ENCODE results near the gene LAMTOR5. TPM values are rescaled to one million over a fixed set of nuclear protein-coding genes. Genes with fewer than 3 reads are reported as not detected.
"Not testable (repeated sequence)": the region's sequence is repeated elsewhere in the genome, so short reads cannot be mapped to it uniquely, and the experiment has no call there.

The LAMTOR5 gene
- total RNA-seq, 1 donor from 2014 or later, result 261 TPM

- DNase-seq (ENCODE audit: missing footprints); ATAC-seq; intact Hi-C loops (cut with DNase I): not testable (repeated sequence)
Observed at GRCh38 chr1:110396259-110396958, 11.1 kb downstream of the LAMTOR5 start.

GRCh38 chr1:110394493-110394820, 13.0 kb downstream of the LAMTOR5 start:
- intact Hi-C loops (cut with DNase I), result no loop called here
- no peak for ATAC-seq
- no peak for DNase-seq (ENCODE audit: missing footprints)

GRCh38 chr1:110393691-110394492, 13.6 kb downstream of the LAMTOR5 start:
- intact Hi-C loops (cut with DNase I), result no loop called here
- no peak for ATAC-seq
- DNase-seq (ENCODE audit: missing footprints), result no peak

- ATAC-seq (no peak), DNase-seq (ENCODE audit: missing footprints) (no peak)
- intact Hi-C loops (cut with DNase I), result no loop called here
Observed at GRCh38 chr1:110393286-110393685, 14.2 kb downstream of the LAMTOR5 start.

GRCh38 chr1:110390692-110391245, 16.7 kb downstream of the LAMTOR5 start, which contains the start of gene SLC16A4:
Gene SLC16A4, minus strand, starts transcription at chr1:110391026. Its CDS starts 1,703 bp downstream, at chr1:110389323.
- DNase-seq (ENCODE audit: missing footprints) (no peak), ATAC-seq (peak; percentile 80)
- intact Hi-C loops (cut with DNase I), result no loop called here

GRCh38 chr1:110390096-110390495, 17.4 kb downstream of the LAMTOR5 start:
- intact Hi-C loops (cut with DNase I), result no loop called here
- DNase-seq (ENCODE audit: missing footprints), result no peak
- ATAC-seq, result peak; percentile 77

GRCh38 chr1:110387048-110387754, 20.3 kb downstream of the LAMTOR5 start:
- intact Hi-C loops (cut with DNase I), result no loop called here
- ATAC-seq (no peak), DNase-seq (ENCODE audit: missing footprints) (no peak)

- intact Hi-C loops (cut with DNase I), result no loop called here
- DNase-seq (ENCODE audit: missing footprints) (no peak), ATAC-seq (no peak)
Observed at GRCh38 chr1:110385369-110385768, 22.1 kb downstream of the LAMTOR5 start.

GRCh38 chr1:110384581-110385321, 22.7 kb downstream of the LAMTOR5 start:
- ATAC-seq, result no peak
- no peak for DNase-seq (ENCODE audit: missing footprints)
- intact Hi-C loops (cut with DNase I), result no loop called here

GRCh38 chr1:110383251-110383990, 24.1 kb downstream of the LAMTOR5 start:
- DNase-seq (ENCODE audit: missing footprints) (no peak), ATAC-seq (no peak)
- intact Hi-C loops (cut with DNase I), result no loop called here

GRCh38 chr1:110380672-110381283, 26.7 kb downstream of the LAMTOR5 start:
- no peak for DNase-seq (ENCODE audit: missing footprints)
- ATAC-seq, result peak; percentile 31
- intact Hi-C loops (cut with DNase I), result no loop called here

GRCh38 chr1:110375490-110375889, 32.0 kb downstream of the LAMTOR5 start:
- intact Hi-C loops (cut with DNase I), result no loop called here
- no peak for ATAC-seq
- no peak for DNase-seq (ENCODE audit: missing footprints)

- DNase-seq (ENCODE audit: missing footprints), result no peak
- intact Hi-C loops (cut with DNase I), result no loop called here
- ATAC-seq, result no peak
Observed at GRCh38 chr1:110370827-110371226, 36.7 kb downstream of the LAMTOR5 start.

- no peak for ATAC-seq
- no peak for DNase-seq (ENCODE audit: missing footprints)
- intact Hi-C loops (cut with DNase I), result no loop called here
Observed at GRCh38 chr1:110364221-110364620, 43.3 kb downstream of the LAMTOR5 start.

- DNase-seq (ENCODE audit: missing footprints) (no peak), ATAC-seq (no peak)
- intact Hi-C loops (cut with DNase I), result no loop called here
Observed at GRCh38 chr1:110361856-110362255, 45.6 kb downstream of the LAMTOR5 start.

GRCh38 chr1:110360431-110360830, 47.1 kb downstream of the LAMTOR5 start:
- no peak for DNase-seq (ENCODE audit: missing footprints)
- no peak for ATAC-seq
- intact Hi-C loops (cut with DNase I), result no loop called here

- ATAC-seq (no peak), DNase-seq (ENCODE audit: missing footprints) (no peak)
- intact Hi-C loops (cut with DNase I), result no loop called here
Observed at GRCh38 chr1:110356379-110356778, 51.1 kb downstream of the LAMTOR5 start.

- ATAC-seq (no peak), DNase-seq (ENCODE audit: missing footprints) (no peak)
- intact Hi-C loops (cut with DNase I), result no loop called here
Observed at GRCh38 chr1:110355321-110355720, 52.2 kb downstream of the LAMTOR5 start.

Measured in Right ventricle myocardium inferior (tissue), 1 donor.